ENCODE results near the gene LSAMP.

The LSAMP gene

GRCh38 chr3:116150655-116151167 is 294.6 kb downstream of the LSAMP start:
- H3K27ac ChIP-seq: no peak overlapping the region
- no peaks in the 10 kb centered on the region for H3K4me1 ChIP-seq (ENCODE audit: control insufficient read depth in 1 of 2, insufficient read depth in 1 of 2, low read depth in 1 of 2, low read length in 1 of 2)
- H3K4me3 ChIP-seq (ENCODE audit: low read depth in 1 of 2, low read length in 1 of 2): no peak overlapping the region
- no peaks in the 10 kb centered on the region for H3K9me3 ChIP-seq
- H3K36me3 ChIP-seq: no peaks in the 10 kb centered on the region
- no peaks in the 10 kb centered on the region for H3K27me3 ChIP-seq
- TF ChIP-seq, protein P1, sequence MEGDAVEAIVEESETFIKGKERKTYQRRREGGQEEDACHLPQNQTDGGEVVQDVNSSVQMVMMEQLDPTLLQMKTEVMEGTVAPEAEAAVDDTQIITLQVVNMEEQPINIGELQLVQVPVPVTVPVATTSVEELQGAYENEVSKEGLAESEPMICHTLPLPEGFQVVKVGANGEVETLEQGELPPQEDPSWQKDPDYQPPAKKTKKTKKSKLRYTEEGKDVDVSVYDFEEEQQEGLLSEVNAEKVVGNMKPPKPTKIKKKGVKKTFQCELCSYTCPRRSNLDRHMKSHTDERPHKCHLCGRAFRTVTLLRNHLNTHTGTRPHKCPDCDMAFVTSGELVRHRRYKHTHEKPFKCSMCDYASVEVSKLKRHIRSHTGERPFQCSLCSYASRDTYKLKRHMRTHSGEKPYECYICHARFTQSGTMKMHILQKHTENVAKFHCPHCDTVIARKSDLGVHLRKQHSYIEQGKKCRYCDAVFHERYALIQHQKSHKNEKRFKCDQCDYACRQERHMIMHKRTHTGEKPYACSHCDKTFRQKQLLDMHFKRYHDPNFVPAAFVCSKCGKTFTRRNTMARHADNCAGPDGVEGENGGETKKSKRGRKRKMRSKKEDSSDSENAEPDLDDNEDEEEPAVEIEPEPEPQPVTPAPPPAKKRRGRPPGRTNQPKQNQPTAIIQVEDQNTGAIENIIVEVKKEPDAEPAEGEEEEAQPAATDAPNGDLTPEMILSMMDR (IDR thresholded peaks at IDR 0.05): no peak

DNA sequence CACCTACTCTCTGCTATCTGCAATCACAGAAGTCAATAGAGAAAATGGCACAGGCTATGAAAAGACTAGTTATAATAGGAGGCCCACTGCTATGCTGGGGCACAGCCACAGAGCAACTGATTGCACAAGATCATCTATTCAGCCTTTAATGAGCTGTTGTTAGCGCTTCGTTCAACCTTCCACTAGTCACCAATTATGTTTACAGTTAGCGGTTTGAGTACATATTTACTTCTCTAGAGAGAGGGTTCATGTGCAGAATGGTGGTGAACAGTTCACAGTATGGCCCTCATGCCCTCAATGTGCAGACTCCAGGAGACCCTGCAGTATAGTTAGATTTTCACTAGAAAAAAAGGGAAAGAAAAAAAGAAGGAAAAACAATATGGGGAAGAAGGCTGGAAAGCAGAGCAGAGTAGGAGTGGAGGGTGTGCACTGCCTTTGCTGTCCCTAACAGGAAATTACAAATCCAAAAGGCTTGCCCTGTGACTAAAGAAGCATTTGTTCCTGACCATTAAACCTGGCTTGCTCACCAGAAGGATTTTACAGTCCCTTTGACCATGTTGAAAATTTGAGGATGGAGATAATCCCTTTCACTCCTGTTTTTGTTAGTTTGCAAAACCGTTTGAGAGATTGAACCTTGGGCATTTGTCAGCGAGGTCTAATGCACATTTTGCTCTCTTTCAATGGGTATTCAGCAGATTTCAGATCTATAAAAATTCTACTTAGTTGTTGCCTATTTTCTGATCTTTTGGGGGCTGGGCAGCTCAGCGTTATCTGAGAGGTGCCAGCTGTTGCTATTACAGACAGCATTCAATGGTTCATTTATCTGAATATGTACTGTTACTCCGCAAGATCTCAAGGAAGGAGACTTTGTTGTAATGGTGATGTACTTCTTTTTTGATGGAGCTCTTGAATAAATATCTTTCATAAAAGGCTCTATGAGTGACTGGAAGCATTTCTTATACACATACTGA is 296.1 kb downstream of the LSAMP start:
- Histone ChIP-seq H3K9me3 (no peaks in the 10 kb centered on the region), H3K27me3 (no peaks in the 10 kb centered on the region), H3K36me3 (no peaks in the 10 kb centered on the region), H3K4me3 (ENCODE audit: low read depth in 1 of 2, low read length in 1 of 2) (no peak overlapping the region), H3K4me1 (ENCODE audit: control insufficient read depth in 1 of 2, insufficient read depth in 1 of 2, low read depth in 1 of 2, low read length in 1 of 2) (no peaks in the 10 kb centered on the region), H3K27ac (no peak overlapping the region)
- TF ChIP-seq, protein P1 (IDR thresholded peaks at IDR 0.05): no peak

DNA sequence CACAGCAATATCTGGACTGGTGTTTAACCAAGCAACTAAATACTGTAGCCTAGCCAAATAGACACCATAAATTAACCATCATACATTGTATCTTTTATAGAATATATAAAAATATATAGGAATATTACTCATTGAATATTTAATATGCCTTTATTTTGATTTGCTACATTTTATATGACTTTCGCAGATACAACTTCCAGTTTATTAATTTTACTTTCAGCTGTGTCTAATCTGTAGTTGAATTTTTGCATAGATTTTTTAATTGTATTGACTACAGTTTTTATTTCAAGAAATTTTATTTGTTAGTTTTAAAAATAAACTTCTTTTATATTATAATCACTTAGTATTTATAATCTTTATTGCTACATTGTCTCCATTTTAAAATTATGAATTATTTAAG is 299.7 kb downstream of the LSAMP start:
- TF ChIP-seq, protein P1 (IDR thresholded peaks at IDR 0.05): no peak
- Histone ChIP-seq H3K27ac (no peak overlapping the region), H3K36me3 (no peaks in the 10 kb centered on the region), H3K9me3 (no peaks in the 10 kb centered on the region), H3K4me1 (ENCODE audit: control insufficient read depth in 1 of 2, insufficient read depth in 1 of 2, low read depth in 1 of 2, low read length in 1 of 2) (no peaks in the 10 kb centered on the region), H3K27me3 (no peaks in the 10 kb centered on the region), H3K4me3 (ENCODE audit: low read depth in 1 of 2, low read length in 1 of 2) (no peak overlapping the region)

DNA sequence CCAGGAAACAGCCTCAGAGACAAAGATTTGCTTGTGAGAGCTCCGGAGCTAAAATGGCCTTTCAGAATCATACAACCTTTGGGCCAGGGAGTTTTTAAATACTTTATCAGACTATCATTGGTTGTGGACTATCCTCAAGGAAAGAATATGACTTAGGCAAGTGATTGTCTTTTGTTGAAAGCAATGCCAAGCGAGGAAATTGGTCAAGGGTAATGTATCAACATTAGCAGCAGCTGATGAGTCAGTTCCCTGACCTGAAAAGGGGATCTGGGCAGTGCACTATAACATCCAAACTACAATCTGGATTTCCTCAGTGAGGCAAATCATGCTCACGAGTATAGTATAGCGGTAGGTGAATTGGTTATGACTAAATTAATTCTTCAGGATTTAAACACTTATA is 303.6 kb downstream of the LSAMP start:
- TF ChIP-seq, protein P1 (IDR thresholded peaks at IDR 0.05): no peak
- Histone ChIP-seq H3K9me3 (no peaks in the 10 kb centered on the region), H3K4me1 (ENCODE audit: control insufficient read depth in 1 of 2, insufficient read depth in 1 of 2, low read depth in 1 of 2, low read length in 1 of 2) (no peaks in the 10 kb centered on the region), H3K36me3 (no peaks in the 10 kb centered on the region), H3K4me3 (ENCODE audit: low read depth in 1 of 2, low read length in 1 of 2) (no peak overlapping the region), H3K27ac (no peak overlapping the region), H3K27me3 (no peaks in the 10 kb centered on the region)

DNA sequence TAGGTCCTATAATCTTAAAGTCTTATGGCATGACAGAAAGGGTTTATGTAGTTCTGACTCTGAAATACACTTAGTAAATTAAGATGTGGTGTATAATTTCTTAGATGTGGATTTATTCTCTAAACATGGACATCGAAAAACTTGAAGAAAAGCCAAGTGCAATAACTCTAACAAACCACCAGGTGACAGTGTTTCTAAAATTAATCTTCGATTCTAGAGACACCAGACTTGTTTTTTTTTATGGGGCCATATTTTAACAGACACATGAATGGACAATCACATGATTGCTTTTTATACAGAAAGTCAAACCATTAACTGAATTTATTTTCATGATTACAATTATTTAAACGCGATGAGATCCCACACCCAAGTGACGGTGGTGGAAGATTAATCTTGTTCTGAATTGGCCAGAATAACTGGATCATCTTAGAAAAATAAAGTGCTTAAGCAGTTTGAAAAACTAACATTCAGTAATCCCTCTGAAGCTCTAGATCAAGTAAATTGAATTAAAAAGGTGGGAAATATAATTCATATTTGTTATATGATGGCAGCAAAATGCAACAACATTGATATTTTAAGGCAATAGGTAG is 305.1 kb downstream of the LSAMP start:
- TF ChIP-seq, protein P1 (IDR thresholded peaks at IDR 0.05): no peak
- Histone ChIP-seq H3K27ac (no peak overlapping the region), H3K27me3 (no peaks in the 10 kb centered on the region), H3K4me1 (ENCODE audit: control insufficient read depth in 1 of 2, insufficient read depth in 1 of 2, low read depth in 1 of 2, low read length in 1 of 2) (no peaks in the 10 kb centered on the region), H3K9me3 (no peaks in the 10 kb centered on the region), H3K36me3 (no peaks in the 10 kb centered on the region), H3K4me3 (ENCODE audit: low read depth in 1 of 2, low read length in 1 of 2) (no peak overlapping the region)
